Adipose tissue (tissue), 3 donors: Measurements from ENCODE around the gene FGGY. TPM values are rescaled to one million over a fixed set of nuclear protein-coding genes. Genes with fewer than 3 reads are reported as not detected.

ENCODE experiments used
- H3K27ac ChIP-seq: one replicate; pipeline ENCODE4 v1.5.1; 2013; ENCODE audit warnings: low read depth, low read length
- WGBS, 3 donors: extraction: QIAGEN DNeasy Blood & Tissue Kit; methylation state at CpG; one replicate each; pipeline ENCODE4 v1.1.7; 2013; 5-methylcytosine and 5-hydroxymethylcytosine counted together
- polyA plus RNA-seq, 3 donors: library from polyadenylated mRNA; stranded (reverse); fragments of 200-250 nt; gene quantifications; one replicate each; pipeline ENCODE4 v1.2.3, GENCODE V29; 2013
- donor health status: healthy with polysubstance abuse.
- donor health status: Bipolar disorder and iron deficiency.
- donor health status: healthy.

Gene FGGY
- polyA plus RNA-seq, 3 donors: 6.3 to 13.4 (median 12.8) TPM

DNA sequence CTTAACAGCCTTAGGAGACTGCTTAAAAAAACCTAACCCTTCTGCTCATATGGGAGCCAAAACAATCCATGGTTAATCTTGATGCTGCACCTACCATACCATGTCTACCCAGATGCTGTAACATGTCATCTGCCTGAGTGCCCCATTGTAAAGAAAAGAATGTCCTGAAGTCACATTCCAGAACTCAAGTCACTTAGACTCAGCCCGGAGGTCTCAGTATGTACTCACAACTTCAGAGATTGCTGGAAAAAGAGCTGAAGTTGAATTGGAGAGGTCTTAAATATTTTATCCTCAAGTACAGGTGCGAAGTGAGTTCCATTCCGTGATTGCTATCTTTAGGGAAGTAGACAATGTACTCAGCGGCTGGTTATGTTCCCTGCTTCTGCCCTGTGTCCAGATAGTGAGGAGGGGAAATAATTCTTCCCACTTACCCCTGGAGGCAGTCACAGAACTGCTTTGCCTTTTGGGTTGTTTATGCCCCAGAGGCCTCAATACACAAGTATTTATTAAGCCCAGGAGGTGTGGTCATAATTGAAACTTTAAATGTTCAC, 460.4 kb downstream of the FGGY start:
- 89 to 90% (median 89%) methylated on average over 4 of the region's 4 CpGs for WGBS, 3 donors
- no peak overlapping the region for H3K27ac ChIP-seq

DNA sequence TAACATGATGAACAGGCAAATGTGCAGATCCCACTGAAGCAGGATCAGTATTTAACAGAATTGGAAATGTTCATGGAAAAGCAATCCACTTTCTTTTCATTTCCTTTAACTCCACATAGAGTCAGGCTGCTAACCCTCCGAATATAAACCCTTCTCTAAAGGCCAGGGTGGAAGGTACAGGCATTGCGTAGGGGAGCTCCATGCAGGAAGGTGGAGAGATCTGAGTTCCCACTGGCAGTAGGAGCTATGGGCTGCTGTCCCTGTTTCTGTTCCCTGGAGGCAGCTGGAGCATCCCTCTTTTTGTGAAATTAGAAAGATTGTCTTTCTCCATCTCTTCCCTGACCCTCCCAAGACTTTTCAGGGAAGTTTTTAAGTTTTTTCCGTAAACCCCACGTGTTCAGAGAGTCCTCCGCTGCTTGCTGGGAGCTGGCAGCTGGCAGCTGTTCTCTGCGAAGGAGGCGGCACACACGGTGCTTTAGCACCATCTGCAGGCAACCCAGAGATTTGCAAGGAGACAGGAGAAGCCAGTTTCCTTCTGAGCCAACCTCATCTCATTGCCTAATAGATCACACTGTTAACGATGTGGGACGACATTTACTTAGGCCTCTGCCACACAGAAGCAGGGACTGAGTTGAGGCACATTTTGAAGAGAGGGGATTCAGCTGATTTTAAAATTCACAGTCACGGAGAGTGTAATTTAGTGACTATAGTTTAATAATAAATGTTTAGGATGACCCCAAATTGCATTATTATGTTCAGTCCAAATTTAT, 462.4 kb downstream of the FGGY start:
- 4 to 6% (median 4%) methylated on average over 11 of the region's 11 CpGs for WGBS, 3 donors
- H3K27ac ChIP-seq: no peak overlapping the region

DNA sequence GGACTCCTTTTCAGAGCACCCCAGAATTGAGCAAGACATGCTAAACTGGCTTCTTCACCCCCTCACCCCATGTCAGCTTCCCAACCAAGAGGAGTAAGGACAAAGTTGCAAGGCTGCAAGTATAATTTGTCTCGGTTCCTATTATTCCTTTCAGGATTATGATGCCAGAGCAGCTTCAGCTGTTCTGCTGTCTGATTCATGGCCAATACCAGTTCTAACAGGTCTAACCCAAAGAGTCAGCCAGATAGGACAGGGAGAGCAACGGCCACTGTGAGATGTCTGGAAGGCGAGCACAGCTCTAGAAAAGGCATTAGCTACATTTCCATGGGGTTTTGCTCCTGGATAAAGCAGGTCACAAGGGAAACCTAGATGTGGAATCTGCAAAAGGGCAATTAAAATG, 464.5 kb downstream of the FGGY start:
- no peak overlapping the region for H3K27ac ChIP-seq
- 82 to 89% (median 85%) methylated on average over 3 of the region's 3 CpGs for WGBS, 3 donors

DNA sequence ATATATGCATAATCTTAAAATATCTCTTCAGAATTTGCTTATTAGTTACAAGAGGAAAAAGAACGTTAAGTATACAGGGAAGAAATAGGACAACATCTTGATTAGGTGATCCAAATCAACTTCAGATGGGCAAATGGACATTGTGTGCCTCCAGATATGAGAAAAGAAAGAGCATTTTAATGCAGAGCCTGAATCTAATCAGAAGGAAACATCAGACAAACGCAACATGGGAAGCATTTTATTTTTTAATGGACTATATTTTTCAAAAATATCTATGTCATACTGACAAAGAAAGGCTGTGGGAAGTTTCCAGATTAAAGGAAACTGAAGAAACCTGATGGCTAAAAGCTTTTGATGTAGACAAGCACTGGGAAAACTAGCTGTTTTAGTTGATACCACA, 466.5 kb downstream of the FGGY start:
- no peak overlapping the region for H3K27ac ChIP-seq
- 70 to 80% (median 74%) methylated on average over 2 of the region's 2 CpGs for WGBS, 3 donors

DNA sequence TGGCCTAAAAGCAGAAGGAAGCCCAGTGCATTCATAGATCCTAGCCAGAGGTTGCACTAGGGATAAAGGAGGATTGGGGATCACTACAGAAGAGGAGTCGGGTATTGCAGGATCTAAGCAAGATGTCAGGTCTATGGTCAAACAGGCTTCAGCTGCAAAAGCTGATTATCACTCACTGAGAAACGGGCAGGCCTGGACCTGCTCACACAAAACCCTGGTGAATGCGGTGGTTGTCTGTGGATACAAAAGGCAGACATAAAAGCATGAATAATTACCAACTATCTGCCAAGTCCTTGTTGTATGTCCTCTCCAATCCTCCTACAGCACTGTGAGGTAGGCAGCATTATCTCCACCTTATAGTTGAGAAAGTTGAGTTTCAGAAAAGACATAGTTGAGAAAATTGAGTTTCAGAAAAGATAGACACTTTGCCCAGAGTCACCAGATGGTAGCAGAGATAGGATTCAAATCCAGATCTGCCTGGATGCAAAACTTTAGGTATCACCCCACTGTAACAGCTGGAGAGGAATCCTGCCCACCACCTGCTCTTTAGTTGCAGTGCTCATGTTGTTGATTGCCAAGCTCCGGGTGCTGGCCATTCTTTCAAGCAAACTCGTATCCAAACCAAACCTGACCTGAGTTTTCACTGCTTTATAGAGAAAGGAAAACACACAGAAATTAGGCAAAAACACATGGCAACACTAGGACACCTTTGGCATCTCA, 468.3 kb downstream of the FGGY start:
- WGBS, 3 donors: 75 to 89% (median 83%) methylated on average over 5 of the region's 5 CpGs
- H3K27ac ChIP-seq: no peak overlapping the region

DNA sequence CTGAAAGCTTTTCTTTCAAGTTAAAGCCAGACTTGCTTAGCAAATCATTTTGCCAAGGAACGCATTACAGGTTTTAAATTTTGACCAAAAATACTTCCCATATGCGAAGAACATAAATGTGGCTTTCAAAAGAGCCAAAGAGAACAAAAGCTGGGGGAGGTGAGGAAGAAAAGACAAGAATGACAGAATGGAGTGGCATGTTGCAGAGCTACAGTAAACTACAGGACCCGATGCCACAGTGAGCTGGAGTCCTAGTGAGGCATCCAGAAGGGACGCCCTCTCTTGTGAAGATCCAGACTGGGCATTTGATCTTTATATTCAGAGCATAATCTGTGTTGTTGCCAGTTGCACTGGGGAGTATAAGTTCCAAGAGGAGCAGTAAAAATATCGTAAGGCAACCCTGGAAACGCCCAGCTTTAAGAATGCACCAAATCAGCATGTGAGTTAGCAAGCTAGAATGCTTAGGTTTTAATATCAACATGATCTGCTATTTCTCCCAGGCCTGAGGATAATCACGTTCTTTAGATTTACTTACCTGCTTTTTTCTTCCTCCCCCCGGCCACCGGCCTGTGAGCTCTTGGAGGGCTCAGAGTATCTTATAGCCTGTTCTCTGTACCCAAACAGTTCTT, 469.4 kb downstream of the FGGY start:
- 76 to 92% (median 83%) methylated on average over 9 of the region's 9 CpGs for WGBS, 3 donors
- H3K27ac ChIP-seq: no peak overlapping the region

DNA sequence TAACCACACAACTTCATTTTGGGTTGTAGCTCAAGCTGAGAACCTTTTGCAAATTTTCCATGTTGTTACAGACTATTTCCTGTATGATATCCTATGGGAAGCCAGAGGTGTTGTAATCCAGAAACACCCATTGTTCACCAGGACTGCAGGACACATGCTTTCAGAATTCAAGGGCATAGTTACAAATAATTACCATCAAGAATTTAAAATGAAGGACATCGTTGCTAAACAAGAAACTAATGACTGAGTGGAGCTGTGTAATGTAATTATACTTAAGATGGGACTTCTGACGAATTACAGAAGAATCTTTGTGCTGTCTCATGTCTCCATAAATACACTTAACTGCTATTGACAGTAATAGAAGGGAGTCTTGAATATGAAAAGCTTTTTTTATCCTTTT, 470.2 kb downstream of the FGGY start:
- H3K27ac ChIP-seq: no peak overlapping the region
- WGBS, 3 donors: 58 to 67% (median 63%) methylated on average over 2 of the region's 2 CpGs

DNA sequence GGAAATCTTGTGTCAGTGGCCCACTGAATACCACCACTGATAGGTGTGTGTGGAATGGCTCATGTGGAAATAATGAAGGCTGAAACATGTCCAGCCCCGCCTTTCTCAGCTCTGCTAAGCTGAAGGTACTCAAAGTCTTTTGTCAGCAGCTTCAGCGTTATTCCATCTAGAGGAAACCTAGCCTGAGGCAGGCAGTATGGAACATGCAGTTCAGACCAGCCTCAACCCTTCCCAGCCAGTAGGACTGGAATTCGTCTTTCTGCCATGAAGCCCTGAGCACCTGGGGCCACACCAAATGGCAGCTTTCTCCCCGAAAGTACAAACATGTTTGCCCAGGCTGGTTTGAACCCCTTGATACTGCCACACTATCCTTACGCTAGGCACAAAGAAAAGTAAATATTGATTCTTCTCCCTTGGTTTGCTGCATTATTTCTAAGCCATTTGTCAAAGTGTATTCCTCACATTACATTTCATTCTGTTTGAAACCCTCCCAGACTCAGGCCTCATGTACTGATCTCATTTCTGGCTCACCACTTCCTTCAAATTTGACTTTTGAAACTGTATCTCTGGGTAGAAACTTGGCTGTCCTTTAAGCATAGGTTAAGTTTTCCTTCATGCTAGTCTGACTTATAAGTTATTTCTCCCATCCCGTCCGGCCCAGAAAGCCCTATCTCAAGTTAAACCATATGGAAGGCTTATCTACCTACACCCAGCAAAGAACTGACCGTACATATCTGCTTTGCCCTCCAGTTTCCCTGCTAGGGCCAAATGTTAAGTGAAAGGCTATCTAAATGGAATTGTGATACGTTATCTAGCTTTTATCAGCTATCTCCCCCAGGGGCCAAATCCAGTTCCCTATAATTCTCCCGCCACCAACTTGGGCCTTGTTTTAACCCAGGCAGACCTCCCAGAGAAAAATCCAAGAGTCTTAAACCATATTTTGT, 472.2 kb downstream of the FGGY start:
- WGBS, 3 donors: 63 to 93% (median 90%) methylated on average over 10 of the region's 10 CpGs
- H3K27ac ChIP-seq: no peak overlapping the region

DNA sequence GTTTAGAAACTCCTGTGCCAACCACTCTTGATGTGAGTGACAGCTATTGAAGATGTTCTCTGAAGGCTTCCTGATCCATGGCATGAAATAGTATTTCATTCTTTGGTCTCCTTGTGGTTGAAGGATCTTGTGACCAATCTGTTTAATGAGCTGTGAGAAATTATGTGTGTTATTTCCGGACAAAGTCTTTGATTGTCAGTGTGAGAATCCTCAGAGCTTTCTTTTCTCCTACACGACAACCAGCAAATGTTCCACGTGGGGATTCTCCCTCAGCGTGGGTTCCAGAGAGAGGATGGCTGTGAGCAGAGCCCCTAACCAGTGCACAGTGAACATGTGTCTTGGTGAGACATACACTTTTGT, 472.8 kb downstream of the FGGY start:
- 91 to 93% (median 93%) methylated on average over 4 of the region's 4 CpGs for WGBS, 3 donors

DNA sequence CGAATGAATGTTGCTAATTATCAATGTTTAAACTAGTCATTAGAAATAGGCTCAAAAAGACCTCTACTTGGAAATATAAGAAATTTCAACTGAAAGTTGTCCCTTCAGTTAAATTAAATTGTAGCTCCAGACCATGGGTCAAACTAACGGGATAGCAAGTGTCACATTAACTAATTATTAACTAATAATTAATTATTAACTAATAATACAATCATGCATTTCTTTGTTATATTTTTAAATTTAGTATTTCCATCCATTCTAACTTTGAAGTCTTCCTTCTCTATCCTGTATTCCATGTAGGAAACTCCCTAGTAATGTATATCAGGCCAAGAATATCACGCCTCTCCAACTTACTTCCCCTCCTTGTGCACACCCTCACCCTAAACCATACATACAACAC, 474.5 kb downstream of the FGGY start:
- 79 to 95% (median 94%) methylated on average over 3 of the region's 3 CpGs for WGBS, 3 donors

More for the DNA sequence above, 472.8 kb downstream of the FGGY start:
- no peak overlapping the region for H3K27ac ChIP-seq

DNA sequence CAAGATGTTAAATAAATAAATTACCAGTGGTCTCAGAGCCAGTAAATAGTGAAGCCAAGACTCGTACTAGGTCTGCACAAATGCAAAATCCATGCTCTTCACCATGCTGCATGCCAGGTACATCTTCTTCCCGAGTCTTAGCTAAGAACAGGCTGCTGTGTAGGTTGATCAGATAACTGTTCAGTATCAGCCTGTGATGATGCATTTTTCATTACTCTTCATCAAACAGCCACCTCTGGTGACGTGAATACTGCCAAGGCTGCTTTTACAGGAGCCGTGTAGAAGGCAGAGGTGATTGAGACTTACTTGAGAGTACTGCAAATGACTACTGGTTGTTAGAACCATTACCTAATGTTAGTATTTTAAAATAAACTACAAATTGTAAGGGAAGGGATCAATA, 478.6 kb downstream of the FGGY start:
- 89 to 95% (median 91%) methylated on average over 4 of the region's 4 CpGs for WGBS, 3 donors

More for the DNA sequence above, 474.5 kb downstream of the FGGY start:
- H3K27ac ChIP-seq: no peak overlapping the region

DNA sequence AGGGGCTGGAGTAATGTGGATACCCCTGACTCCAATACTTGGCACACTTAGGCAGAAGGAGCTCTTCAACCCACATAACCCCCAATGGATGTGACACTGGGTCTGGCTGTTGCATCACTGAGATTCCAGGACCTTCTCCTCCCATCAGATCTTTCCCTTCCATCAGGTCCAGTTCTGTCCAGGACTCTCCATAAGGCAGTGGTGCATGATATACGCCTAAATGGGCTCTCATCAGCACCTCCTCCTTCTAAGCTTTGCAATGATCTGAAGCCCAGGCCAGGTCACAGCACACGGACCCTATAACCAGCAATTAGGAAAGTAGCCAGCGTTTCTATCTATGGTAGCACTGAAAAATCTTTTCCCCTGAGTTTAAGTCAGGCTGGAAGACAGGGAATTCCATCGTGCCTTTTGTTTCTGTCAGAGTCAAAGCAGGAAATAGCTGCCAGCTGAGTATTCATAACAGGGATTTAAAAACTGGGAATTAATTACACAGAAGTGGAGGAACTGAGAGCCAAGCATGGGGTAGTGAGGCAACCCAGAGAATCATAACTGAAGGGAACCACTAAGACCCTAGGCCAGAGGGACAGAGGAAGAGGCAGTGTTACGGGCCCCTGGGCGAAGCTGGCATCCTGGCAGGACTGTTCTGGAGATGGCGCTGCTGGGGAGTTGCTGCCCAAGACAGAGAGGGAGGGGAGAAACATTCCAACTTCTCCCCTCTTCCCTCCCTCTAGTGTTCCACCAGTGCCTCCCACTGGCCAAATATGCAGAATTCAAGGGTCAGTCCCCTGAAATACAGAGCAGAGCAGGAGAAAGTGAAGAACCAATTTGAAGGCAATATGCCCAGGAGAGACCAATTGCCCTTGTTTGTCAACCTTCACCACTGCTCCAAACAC, 480.3 kb downstream of the FGGY start:
- WGBS, 3 donors: 60 to 79% (median 68%) methylated on average over 7 of the region's 7 CpGs
- no peak overlapping the region for H3K27ac ChIP-seq

More for the DNA sequence above, 478.6 kb downstream of the FGGY start:
- H3K27ac ChIP-seq: no peak overlapping the region

DNA sequence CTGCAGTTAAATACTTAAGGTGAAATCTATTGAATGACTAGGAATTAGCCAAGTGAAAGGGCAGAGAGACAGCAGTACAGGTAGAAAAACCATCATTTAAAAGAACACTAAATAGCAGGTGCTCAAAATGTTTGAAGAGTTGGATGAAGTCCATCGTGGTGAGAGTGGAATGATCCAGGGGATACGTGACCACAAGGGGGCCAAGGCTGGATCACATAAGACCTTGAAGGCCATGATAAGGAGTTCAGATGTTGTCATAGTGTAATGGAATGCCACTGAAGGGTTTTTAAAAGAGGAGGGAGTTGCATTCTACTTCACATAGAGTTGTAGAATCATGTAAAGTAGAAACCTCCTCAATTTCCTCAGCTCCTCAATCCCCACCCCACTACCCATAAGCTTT, 483.1 kb downstream of the FGGY start:
- 39 to 77% (median 75%) methylated on average over 2 of the region's 2 CpGs for WGBS, 3 donors
- H3K27ac ChIP-seq: no peak overlapping the region

DNA sequence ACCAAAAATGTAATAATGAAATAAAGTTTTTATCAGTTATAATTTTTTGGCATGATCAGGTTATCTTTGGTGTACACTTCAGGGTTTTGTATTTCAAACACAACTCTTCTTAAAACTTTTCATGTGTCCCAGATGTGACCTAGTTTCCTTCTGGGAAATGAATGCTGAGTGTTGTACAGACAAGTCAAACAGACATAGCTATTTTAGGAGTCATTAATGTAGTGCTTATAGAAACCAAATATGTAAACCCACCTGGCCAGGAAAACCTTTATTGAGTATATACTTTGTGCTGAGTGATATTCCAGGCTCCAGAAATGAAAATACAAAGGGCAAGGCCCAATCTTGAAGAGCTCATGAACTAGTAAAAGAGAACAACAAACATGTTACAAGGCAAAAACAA, 491.9 kb downstream of the FGGY start:
- H3K27ac ChIP-seq: no peak overlapping the region

DNA sequence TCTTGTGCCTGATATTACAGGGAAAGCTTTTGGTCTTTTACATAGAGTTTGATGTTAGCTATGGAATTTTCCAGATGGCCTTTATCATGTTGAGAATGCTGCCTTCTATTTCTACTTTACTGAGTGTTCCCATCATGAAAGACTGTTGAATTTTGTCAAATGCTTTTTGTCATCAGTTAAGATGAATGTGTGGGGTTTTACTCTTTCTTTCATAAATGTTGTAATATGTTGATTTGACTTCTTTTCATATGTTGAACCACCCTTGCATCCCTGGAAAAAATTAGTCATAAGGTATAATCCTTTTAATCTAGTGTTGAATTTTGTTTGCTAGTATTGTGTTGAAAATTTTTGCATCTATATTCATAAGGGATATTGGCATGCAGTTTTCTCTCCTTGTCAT, 501.7 kb downstream of the FGGY start:
- H3K27ac ChIP-seq: no peak overlapping the region

DNA sequence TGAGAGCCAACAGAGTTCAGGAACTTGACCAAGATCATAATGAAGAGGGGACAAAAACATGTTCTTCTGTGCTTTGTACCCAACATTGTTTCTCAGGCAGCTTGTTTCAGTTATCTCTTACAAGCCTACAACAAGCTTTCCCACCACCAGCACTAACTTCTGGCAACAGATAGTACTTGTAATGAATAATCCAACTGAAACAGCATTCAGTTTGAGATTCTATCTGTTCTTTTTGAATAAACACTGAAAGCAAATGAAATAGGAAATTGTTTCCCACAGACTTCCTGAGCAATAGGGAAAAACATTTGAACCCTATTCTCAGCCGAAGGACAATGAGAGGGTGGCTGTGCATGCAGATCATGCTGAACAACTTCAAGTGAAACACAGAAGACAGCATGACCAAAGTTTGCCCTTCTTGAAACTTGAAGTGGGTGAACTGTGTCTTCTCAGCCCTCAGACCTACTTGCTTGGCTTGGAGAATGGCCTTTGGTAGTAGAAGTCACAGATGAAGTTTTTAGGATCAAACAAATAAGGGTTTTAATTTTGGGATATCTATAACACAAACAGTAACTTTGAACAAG, 506.7 kb downstream of the FGGY start:
- no peak overlapping the region for H3K27ac ChIP-seq
- 42 to 68% (median 68%) methylated on average over 1 of the region's 1 CpG for WGBS, 3 donors

DNA sequence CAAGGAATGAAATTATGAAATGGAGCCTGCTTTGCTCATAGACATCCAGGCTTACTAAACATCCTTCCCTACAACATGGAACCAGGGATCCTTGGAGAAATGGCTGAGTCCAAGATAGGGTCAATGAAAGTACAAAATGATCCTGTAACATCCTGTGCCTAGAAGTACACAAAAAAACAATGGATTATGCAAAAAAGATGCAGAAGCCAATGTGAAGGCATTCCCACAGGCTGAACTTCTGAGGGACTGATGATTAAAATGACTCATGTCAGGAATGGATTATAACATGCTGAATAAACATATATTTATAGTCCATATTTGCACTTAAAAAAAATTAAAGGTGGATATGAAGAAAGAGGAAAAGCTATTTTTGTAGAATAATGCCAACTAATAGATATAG, 507.4 kb downstream of the FGGY start:
- H3K27ac ChIP-seq: no peak overlapping the region
